ENCODE results near the gene CACNA2D2. TPM values are rescaled to one million over a fixed set of nuclear protein-coding genes. Genes with fewer than 3 reads are reported as not detected.

The CACNA2D2 gene
- total RNA-seq, 1 experiment from 2014 or later = 27.7 TPM

DNA sequence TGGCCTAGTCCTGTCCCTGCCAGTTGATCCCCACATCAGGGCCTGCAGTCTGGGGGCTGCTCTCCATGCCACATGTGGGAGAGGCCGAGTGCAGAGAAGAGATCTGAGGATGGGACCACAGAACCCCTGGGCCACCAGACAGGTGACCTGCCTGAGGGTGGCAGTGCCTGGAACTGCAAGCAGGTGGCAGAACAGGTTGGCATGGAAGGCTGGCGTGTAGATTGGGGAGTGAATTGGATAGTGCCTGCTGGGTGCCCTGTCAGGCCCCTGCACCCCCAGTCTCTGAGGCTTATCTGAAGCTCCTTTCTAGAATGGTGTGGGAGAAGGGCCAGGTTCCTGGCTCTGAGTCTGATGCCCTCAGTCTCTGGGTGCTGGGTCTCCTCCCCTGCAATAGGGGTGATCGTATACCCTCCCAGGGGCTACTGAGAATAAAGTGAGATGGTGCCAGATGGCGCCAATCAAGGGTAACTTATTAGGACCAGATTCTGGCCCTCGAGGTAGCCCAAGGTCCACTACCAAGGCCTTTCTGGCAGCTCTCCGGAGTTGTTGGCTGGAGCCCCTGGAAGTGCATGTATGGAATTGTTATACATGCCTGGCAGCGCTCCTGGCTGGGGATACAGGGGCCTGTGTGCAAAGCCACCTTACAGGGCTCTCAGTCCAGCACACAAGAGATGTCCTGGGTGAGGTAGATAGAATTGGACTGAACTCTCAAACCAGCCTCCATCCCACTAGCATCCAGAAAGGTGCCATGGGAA, 48.4 kb upstream of the CACNA2D2 start:
- Histone ChIP-seq H3K23ac (ENCODE audit: insufficient read length, low read depth, low read length) (no peak overlapping the region), H3K9ac (ENCODE audit: extremely low read depth, insufficient read length, low read length) (no peak overlapping the region), H3K27me3 (ENCODE audit: insufficient read depth, low read length) (no peaks in the 10 kb centered on the region), H3K4me1 (ENCODE audit: insufficient read depth, low read length) (no peaks in the 10 kb centered on the region), H3K79me1 (ENCODE audit: insufficient read depth, low read depth, low read length, poor library complexity, severe bottlenecking) (no peaks in the 10 kb centered on the region), H4K5ac (ENCODE audit: insufficient read length, low read depth, low read length) (no peak overlapping the region), H4K20me1 (ENCODE audit: control insufficient read depth, insufficient read depth, insufficient read length) (no peaks in the 10 kb centered on the region), H3K4ac (ENCODE audit: low read depth, low read length) (no peak overlapping the region), H4K91ac (ENCODE audit: insufficient read length, low read depth, low read length) (no peak overlapping the region), H3K56ac (ENCODE audit: insufficient read length, low read depth, low read length) (no peak overlapping the region), H3K4me2 (ENCODE audit: insufficient read depth, insufficient read length, low read length) (no peak overlapping the region), H3T11ph (ENCODE audit: low read length) (no peak overlapping the region), H2BK5ac (ENCODE audit: insufficient read length, low read length) (no peak overlapping the region), H2AFZ (ENCODE audit: low read length) (no peak overlapping the region), H3K23me2 (ENCODE audit: insufficient read length, low read depth, low read length, poor library complexity, severe bottlenecking) (no peaks in the 10 kb centered on the region), H2BK15ac (ENCODE audit: low read depth, low read length) (no peak overlapping the region), H3K14ac (ENCODE audit: insufficient read depth, low read length) (no peak overlapping the region), H3K18ac (ENCODE audit: insufficient read length, low read depth, low read length) (no peak overlapping the region), H2AK5ac (ENCODE audit: insufficient read length, low read length) (no peak overlapping the region), H2BK12ac (ENCODE audit: insufficient read length, low read depth, low read length) (no peak overlapping the region), H3K9me3 (ENCODE audit: control insufficient read depth, low read depth, low read length) (no peaks in the 10 kb centered on the region), H2BK120ac (ENCODE audit: low read depth, low read length, poor library complexity, severe bottlenecking) (no peak overlapping the region), H3K79me2 (ENCODE audit: insufficient read depth, low read length) (no peaks in the 10 kb centered on the region), H4K8ac (replicated peaks; ENCODE audit: insufficient read length, low read depth, low read length) (no peak overlapping the region), H2BK20ac (ENCODE audit: low read depth, low read length, poor library complexity, severe bottlenecking) (no peak overlapping the region), H3K27ac (ENCODE audit: insufficient read length, low read depth, low read length) (no peak overlapping the region)
- no peak for TF ChIP-seq CTCF (conservative IDR thresholded peaks at IDR 0.05)
- H3K36me3 Mint-ChIP-seq (ENCODE audit: insufficient read depth in 1 of 3, low read depth in 3 of 3) = no peaks in the 10 kb centered on the region
- peaks cover 13% of the 10 kb centered on the region for H3K27me3 Mint-ChIP-seq (ENCODE audit: low read depth)
- peaks cover 15 to 22% of the 10 kb centered on the region in 2 experiments for H3K4me1 Mint-ChIP-seq
- no peaks in the 10 kb centered on the region for H3K9me3 Mint-ChIP-seq
- no peak overlapping the region for H3K4me3 Mint-ChIP-seq
- no peak for DNase-seq
- WGBS (ENCODE audit: extremely low coverage, insufficient read length, low lambda C conversion rate) = no CpG with 5 or more reads among the region's 7 CpGs
- no peak overlapping the region for H3K27ac Mint-ChIP-seq
